ENCODE data around the gene ZBTB24. TPM values are rescaled to one million over a fixed set of nuclear protein-coding genes. Genes with fewer than 3 reads are reported as not detected.

ZBTB24 gene
- total RNA-seq = 3.6 and 6.2 TPM in 2 replicates

DNA sequence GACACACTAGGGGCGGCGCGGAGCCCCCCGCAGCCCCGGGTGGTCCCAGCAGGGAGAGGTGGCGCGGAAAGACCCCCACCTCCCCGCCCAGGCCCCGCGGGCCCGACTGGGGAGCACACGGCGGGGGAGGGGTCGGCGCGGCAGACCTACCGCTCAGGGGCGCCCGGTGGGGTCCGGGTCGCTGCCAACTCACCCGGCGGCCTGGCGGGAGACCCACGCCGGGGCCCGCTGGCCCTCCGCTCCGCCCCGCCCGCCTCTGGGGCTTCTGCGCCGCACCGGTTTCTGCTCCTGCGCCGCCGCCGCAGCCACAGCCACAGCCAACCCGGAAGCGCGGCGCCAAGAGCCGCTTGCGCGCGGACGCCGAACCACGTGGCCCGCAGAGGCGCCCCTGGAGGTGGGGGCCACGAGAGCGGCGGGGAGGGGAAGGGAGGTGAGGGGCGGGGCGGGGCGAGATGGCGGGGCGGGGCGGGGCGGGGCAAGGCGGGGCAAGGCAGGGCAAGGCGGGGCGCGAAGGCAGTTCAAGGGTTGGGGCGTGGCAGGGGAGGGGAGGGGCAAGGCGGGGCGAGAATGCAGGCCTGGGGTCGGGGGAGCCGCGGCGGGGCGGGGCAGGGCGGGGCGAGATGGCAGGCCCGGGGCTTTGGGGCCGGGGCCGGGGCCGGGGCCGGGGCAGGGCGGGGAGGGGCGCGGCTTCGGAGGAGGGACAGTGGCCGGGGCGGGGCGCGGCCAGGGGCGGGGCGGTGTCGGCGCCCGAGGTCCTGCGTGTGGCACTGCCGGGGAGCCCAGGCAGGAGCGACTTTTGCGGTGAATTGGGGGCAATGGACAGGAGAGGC is at the start of gene ZBTB24:
ZBTB24 (minus strand) TSS at position 315 of the 830 bp plus-strand sequence. CDS start 1,193 bp downstream, outside the sequence.

DNA sequence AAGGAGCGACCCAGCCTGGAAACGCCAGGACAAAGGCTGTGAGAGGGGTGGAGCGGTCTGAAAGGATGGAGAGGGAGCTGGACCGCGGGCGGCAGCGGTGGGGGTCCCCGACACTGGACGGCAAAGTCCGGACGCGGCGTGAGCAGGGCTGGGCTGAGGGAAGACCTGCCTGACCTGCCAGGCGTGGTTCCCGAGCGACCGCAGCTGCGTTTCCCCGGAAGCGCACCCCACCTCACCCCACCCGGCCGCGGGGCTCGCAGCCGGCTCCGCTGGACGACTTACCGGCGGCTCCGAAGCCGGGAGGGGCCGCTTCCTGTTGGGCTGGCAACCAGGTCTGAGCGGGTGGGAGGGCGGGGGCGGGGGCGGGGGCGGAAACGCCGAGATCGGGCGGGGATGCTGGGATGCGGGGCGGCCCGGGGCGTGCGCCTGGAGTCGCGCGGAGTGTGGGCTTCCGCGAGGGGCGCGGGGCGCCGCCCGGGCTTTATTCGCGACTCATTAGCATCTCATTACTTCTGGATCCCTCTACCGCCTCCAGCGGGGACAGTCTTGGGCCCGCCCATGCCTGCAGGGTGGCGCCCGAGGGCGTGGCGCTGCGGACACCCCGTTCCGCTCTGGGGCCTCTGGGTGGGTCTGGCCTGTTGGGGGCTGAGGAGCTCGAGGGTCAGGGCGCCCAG is 27.4 kb downstream of the ZBTB24 start, which contains the start of gene MICAL1:
MICAL1 (minus strand) TSS at position 336 of the 674 bp plus-strand sequence. CDS start 1,576 bp downstream, outside the sequence.

GRCh38 chr6:109440331-109441068 is 42.5 kb downstream of the ZBTB24 start, which contains the start of the genes PPIL6 and SMPD2:
PPIL6 (minus strand) TSS chr6:109440628; CDS start chr6:109440590, 38 bp downstream.
SMPD2 (plus strand) TSS chr6:109440724; CDS start chr6:109441122, 398 bp downstream.

Other genes with a start within 250 kb of the ZBTB24 start
- gene CD164, start 100.8 kb downstream of the ZBTB24 start, total RNA-seq = 72.4 and 139 TPM in 2 replicates
- 0.16 and 0.82 TPM in 2 replicates for gene PPIL6, start 42.6 kb downstream of the ZBTB24 start, total RNA-seq
- 7.1 and 8.7 TPM in 2 replicates for gene SMPD2, start 42.5 kb downstream of the ZBTB24 start, total RNA-seq
- gene MICAL1, start 27.4 kb downstream of the ZBTB24 start, total RNA-seq = 21.1 and 28.3 TPM in 2 replicates
- gene AK9, start 208.0 kb upstream of the ZBTB24 start, total RNA-seq = 2.8 and 7.6 TPM in 2 replicates
- gene FIG4, start 208.1 kb upstream of the ZBTB24 start, total RNA-seq = 9.2 and 15.2 TPM in 2 replicates

Measured in bladder microvascular endothelial cell (primary cell).